NCI-H2171 (cell line): ENCODE results near the gene HCRT.

Experiments used
- DNase-seq: peaks from one replicate; lab custom pipeline; 2025; lab: John Stamatoyannopoulos, UW

Gene HCRT

GRCh38 chr17:42138749-42139492 lies 46.3 kb downstream of the HCRT start:
- peak; percentile 47 for DNase-seq

- DNase-seq: no peak
These were observed 48.6 kb downstream of the HCRT start for GRCh38 chr17:42136654-42137051.

GRCh38 chr17:42135664-42136653 lies 49.3 kb downstream of the HCRT start:
- DNase-seq: no peak

- no peak for DNase-seq
These were observed 50.1 kb downstream of the HCRT start for GRCh38 chr17:42135151-42135550.
